Omental fat pad (tissue), 4 donors: ENCODE data around the gene XPC. TPM values are rescaled to one million over a fixed set of nuclear protein-coding genes. Genes with fewer than 3 reads are reported as not detected.
"Not testable (repeated sequence)": the region's sequence is repeated elsewhere in the genome, so short reads cannot be mapped to it uniquely, and the experiment has no call there.

Experiments
- ATAC-seq: fragments of 150-250 bp; one replicate; pipeline ENCODE4 v1.9.1; 2016; ENCODE audit warnings: mild to moderate bottlenecking, moderate library complexity; ENCODE audit not compliant: low FRiP score
- DNase-seq: peaks from one replicate; pipeline ENCODE4 v3.0.0-alpha.2; 2019; ENCODE audit warnings: low spot score
- total RNA-seq, 4 donors: library from RNA; depleted of rRNA; stranded (reverse); fragments of >200 nt; gene quantifications; one replicate each; pipeline ENCODE4 v1.1.0, GENCODE V29; 2016
- TF ChIP-seq, protein P1 (sequence below), 3 donors: fragments of 450-650 bp; IDR thresholded peaks; one replicate each; pipeline ENCODE4 v1.5.1; 2016 to 2017; ENCODE audit warnings: antibody characterized with exemption in 3 of 3, mild to moderate bottlenecking in 3 of 3, moderate library complexity in 2 of 3

Gene XPC
- total RNA-seq, 4 donors from 2014 or later = 26.5 to 47.8 (median 33.8) TPM

DNA sequence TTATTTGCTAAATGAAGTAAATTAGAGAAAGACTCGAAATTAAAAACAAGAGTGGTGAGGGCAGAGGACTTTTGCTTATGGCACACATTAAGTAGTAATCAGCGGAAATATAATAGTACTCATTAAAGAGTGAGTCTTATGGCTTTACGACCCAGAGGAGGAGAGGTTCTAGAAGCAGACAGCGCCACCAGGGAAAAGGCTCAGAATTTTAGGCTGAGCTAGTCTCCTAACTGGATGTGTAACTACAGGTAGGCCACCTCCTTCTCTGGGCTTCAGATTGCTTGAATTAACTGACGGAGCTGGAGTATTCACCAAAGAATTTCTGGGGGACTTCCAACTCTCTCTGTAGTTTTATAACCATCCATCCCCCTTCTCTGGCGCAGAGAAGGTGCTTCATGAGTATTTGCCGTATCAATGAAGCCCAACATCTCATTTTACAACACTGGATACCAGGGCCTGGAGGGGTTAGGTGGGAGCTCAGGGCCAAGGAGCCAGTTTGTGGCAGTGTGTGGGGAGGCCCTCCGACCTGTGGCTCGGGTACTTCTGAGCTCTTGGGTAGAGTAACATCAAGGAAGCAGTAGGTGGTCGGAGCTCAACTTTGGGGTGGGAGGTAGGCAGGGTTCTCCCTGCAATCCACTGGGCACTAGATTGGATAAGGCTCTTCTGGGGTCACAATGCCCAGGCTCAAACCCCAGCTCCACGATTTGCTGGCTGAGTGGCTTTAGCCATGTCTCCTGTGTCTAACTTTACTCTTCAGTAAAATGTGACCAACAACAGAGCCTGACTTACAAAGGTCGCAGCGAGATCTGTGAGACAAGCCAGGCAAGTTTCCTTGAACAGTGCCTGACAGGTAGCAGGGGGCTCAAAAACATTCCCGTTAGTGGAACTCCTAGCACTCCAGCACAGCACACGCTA is 54.8 kb downstream of the XPC start:
- ATAC-seq (no peak), DNase-seq (no peak)
- TF ChIP-seq, protein P1, sequence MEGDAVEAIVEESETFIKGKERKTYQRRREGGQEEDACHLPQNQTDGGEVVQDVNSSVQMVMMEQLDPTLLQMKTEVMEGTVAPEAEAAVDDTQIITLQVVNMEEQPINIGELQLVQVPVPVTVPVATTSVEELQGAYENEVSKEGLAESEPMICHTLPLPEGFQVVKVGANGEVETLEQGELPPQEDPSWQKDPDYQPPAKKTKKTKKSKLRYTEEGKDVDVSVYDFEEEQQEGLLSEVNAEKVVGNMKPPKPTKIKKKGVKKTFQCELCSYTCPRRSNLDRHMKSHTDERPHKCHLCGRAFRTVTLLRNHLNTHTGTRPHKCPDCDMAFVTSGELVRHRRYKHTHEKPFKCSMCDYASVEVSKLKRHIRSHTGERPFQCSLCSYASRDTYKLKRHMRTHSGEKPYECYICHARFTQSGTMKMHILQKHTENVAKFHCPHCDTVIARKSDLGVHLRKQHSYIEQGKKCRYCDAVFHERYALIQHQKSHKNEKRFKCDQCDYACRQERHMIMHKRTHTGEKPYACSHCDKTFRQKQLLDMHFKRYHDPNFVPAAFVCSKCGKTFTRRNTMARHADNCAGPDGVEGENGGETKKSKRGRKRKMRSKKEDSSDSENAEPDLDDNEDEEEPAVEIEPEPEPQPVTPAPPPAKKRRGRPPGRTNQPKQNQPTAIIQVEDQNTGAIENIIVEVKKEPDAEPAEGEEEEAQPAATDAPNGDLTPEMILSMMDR (IDR thresholded peaks at IDR 0.05) = no peak

DNA sequence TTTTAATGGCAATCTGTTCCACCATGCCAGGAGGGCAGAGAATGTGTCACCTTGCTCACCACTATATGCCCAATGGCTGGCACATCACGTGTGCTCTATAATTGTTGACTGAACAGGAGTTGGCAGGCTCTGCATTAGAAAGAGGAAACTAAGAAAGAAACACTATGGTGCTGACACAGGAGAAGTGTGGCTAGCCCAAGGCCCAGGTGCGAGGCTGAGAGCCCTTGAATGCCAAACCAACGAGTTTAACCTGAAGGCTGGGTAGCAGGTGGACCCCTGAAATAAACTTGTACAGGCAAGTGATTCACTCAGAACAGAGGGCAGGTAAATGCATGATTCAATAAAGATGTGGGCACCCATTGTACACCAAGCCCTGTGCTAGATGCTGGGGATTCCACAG is 56.1 kb downstream of the XPC start:
- DNase-seq (no peak), ATAC-seq (no peak)
- TF ChIP-seq, protein P1 (IDR thresholded peaks at IDR 0.05) = no peak

DNA sequence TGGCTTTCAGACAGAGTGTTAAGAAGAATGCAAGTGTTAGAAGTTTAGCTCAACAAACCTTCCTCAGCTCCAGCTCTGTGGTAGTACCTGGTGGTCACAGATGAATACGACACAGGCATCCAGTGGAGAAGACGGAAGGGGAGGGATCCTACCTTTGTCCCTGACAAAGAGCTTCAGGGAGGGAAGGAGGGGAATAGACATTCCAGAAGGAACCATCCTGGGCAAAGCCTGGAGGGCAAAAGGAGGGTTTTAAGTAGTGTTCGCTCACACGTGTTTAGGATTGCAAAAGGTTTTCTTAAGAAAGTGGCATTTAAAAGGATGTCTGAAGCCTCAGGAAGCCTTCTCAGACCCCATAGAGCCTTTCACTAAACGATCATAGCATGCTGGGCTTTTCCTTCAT is 56.5 kb downstream of the XPC start:
- TF ChIP-seq, protein P1 (IDR thresholded peaks at IDR 0.05) = no peak
- ATAC-seq (no peak), DNase-seq (no peak)

DNA sequence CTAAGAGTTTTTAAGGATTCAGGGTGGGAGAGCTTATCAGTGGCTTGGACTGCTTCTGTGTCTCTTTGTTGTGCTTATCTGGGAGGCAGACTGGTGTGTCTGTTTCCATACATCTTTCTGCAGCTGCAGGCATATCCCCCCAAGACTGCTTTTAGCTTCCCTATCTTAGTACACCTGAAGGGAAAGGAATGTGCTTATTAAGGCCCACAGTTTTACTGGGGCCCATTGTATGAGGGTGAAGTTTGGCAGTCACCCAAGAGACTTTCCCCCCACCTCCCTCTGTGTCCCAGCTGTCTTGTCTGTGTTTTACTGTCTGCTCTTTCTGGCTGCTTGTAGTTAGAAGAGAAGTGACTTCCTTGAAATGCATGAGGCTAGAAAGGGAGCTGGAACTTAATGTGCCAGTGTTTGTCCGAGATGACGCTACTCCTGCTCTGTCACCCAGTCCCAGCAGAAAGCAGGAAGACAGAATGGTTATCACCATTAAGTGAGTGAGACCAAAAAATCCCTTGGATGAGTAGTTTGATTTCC is 57.4 kb downstream of the XPC start:
- ATAC-seq = not testable (repeated sequence)

DNA sequence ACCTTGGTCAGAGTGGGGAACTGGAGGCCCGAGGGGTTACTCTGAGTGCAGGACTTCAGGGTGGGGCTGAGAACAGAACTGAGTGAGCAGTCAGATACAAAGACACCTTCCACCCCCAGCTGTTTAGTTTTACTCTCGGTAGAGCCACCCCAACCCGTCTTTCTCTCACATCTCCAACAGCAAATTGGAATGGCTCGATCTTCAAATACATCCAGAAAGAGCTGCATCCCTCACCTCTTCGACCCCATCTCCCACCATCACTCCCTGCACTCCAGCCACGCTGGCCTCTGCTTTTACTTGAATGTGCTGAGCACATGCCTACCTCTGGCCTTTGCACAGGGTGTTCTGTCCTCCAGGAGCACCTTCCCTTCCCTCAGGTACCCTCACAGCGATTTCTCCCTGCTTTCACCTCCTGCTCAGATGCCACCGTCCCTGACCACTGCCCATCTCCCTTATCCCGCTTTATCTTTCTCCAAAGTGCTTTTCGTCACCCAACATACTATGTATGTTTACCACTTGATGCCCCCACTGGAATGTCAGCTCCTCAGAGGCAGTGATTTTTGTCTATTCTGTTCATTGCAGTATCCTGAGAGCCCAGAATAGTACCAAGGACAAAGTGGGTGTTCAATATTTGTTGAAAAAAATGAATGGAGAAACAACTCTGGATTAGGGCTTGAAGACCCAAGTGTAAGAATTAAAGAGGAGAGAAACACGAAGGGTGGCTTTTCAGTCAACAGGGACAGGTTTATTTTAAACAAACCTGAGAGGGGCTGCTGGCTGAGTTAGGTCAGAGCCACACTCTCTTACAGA is 58.1 kb downstream of the XPC start:
- TF ChIP-seq, protein P1 (IDR thresholded peaks at IDR 0.05) = no peak
- no peak for DNase-seq
- ATAC-seq = no peak

More for the DNA sequence above, 57.4 kb downstream of the XPC start:
- not testable (repeated sequence) for DNase-seq

DNA sequence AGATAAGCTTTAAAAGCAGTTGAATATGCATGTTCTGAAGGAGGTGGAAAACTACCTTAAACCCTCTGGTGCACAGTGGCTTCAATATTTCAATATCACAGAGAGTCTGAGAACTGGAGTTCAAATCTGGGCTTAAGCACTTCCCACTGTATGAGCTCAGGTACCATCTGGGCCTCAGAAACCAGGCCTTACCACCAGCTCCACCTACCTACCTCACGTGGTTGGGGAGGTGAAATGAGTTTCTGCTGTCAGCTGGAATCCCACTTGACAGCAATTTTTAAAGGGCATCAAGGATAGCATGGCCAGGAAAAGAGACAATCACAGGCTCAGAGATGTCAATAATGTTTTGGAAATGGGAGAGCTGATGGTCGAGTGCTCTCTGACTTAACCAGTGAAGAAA is 58.8 kb downstream of the XPC start:
- TF ChIP-seq, protein P1 (IDR thresholded peaks at IDR 0.05) = no peak
- no peak for ATAC-seq
- no peak for DNase-seq
